T1000 (cell line): ENCODE measurements around the gene GPR89B.
"Not testable (repeated sequence)": the region's sequence is repeated elsewhere in the genome, so short reads cannot be mapped to it uniquely, and the experiment has no call there.

Experiments used
- DNase-seq: peaks from one replicate; lab custom pipeline; 2025; ENCODE audit warnings: mixed read lengths; lab: John Stamatoyannopoulos, UW

Gene GPR89B

GRCh38 chr1:147940456-147940855 lies 12.2 kb downstream of the GPR89B start:
- not testable (repeated sequence) for DNase-seq

DNA sequence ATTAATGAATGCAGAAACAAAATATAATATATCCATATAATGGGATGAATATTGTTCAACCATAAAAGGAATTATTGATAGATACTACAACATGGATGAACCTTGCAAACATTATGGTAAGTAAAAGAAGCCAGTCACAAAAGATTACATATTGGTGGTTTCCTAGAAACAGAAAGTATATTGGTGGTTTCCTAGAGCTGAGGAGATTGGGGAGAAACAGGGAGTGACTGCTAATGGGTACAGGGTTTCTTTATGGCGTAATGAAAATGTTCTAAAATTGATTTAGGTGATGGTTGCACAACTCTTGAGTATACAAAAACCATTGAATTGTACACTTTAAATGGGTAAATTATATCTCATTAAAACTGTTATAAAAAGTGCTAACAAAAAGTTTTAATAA lies 14.3 kb downstream of the GPR89B start:
- not testable (repeated sequence) for DNase-seq

DNA sequence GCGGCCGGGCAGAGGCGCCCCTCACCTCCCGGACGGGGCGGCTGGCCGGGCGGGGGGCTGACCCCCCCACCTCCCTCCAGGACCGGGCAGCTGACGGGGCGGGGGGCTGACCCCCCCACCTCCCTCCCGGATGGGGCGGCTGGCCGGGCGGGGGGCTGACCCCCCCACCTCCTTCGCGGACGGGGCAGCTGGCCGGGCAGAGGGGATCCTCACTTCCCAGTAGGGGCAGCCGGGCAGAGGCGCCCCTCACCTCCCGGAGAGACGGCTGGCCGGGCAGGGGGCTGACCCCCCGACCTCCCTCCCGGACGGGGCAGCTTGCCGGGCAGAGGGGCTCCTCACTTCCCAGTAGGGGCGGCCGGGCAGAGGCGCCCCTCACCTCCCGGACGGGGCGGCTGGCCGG lies 21.3 kb downstream of the GPR89B start:
- not testable (repeated sequence) for DNase-seq

- not testable (repeated sequence) for DNase-seq
Observed at GRCh38 chr1:147958906-147959305, 30.7 kb downstream of the GPR89B start.

- not testable (repeated sequence) for DNase-seq
Observed at GRCh38 chr1:147959680-147960079, 31.5 kb downstream of the GPR89B start.

DNA sequence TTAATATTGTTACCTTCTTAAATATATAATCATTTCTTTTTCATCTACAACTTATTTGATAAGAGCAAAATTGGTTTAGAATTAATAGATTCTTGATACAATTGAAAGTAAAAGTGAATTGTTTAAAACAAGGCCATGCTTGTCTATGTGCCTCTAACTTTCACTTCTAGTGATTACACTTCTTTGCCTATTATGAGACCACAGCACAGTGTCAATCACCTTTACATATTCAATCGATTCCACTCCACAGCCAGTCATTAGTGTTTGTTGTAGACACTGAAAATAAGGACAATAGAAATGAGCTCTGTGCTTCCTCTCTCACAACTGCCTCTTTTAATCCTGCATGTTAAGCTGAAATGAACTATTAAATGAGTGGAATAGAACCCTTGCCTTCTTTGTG lies 36.4 kb downstream of the GPR89B start:
- not testable (repeated sequence) for DNase-seq

DNA sequence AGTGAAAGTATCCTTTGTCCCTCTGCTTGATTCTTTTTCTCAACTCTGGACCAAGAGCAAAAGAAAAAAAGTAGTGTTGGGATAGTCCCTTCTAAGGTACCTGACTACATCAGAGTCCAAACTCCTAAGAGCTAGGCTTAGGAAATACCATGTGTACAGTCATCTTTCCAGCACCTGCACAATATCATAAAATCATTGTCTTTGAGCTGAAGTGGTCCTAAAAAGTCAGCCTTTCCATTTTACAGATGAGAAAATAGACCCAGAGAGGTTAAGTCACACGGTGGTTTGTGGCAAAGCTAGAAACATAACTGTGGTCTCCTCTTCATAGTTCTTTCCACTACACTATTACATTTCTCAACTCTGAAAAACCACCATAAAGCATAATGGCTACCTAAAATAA lies 38.4 kb downstream of the GPR89B start:
- DNase-seq, result not testable (repeated sequence)

DNA sequence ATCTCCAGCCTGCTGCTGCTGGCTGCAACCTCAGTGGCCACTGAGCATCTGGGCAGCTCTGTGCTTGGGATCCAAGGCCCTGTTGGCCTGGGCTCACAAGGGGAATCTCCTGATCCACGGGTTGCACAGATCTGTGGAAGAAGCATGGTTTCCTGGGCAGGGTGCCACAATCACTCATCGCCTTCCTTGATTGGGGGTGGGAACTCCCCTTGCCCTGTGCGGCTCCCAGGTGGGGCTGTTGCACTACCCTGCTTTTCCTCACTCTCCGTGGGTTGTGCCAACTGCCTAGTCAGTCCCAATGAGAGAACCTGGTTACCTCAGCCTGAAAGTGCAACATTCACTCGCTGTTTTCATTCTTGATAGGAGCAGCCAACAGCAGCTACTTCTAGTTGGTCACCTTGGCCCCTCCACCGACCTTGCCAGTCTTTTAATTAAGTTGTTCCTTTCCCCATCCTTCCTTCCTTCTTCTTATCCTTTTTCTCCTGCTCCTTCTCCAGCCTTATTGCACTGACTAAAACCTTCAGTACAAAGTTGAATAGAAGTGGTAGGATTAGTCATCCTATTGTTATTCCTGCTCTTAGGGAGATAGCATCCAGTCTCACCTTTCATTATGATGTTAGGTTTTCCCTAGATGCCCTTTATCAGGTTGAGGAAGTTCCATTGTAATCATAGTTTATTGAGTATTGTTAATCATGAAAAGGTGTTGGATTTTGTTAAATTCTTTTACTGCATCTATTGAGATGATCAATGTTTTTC lies 50.9 kb downstream of the GPR89B start:
- not testable (repeated sequence) for DNase-seq

GRCh38 chr1:147985374-147985773 lies 57.2 kb downstream of the GPR89B start:
- not testable (repeated sequence) for DNase-seq

DNA sequence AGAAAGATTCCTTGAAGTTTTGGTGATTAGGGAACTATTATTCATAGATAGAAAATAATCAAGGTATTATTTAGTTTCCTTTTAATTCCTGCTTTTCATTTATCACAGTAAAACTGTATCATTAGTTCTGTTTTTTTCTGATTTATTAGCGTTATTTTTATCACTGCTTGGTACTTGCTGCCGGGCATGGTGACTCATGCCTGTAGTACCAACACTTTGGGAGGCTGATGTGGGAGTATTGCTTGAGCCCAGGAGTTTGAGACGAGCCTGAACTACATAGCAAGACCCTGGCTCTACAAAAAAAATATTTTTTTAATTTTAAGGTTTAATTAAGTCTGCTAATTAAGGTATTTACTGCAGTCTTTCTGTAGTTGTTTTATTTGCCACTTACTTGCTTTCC lies 59.7 kb downstream of the GPR89B start:
- DNase-seq, result not testable (repeated sequence)

GRCh38 chr1:147992916-147993315 lies 64.7 kb downstream of the GPR89B start:
- not testable (repeated sequence) for DNase-seq

GRCh38 chr1:147993400-147993799 lies 65.2 kb downstream of the GPR89B start:
- not testable (repeated sequence) for DNase-seq

DNA sequence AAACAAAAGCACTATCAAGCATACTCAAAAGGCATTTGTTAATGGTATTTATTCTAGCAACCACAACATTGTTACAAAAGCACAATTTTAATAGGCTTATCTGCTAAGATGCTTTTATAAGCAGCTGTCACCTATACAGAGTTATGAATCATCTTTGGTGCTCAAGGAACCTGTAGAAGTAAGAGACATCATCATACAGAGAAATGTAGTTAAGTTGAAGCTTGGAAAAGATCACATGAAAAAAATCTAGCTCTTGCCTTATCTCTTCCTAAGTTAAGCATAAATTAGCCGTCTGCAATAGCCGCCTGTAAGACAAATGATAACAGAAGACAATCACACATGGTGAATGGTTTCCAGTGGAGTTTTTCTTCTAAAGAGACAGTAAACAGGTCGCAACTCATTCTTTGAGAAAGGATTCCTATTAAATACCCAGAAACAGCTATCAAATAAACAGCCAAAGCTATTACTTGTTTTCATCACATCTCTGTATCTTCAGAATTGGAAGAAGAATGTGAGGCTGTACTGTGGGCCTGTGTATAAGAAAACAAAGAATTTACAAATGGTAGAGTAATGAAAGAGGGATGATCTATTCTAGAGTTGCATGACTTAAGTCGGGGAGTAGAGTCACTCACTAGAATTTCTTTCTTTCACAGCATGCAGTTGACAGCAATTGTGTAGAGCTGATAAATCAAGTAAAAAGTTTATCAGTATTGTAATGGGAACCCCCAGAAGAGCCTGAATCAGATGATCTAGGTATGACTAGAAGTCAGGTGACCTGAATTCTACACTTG lies 65.8 kb downstream of the GPR89B start:
- not testable (repeated sequence) for DNase-seq

- DNase-seq, result not testable (repeated sequence)
Observed at GRCh38 chr1:147996088-147996487, 67.9 kb downstream of the GPR89B start.

- not testable (repeated sequence) for DNase-seq
Observed at GRCh38 chr1:148007724-148008123, 79.5 kb downstream of the GPR89B start.

GRCh38 chr1:148010527-148010926 lies 82.3 kb downstream of the GPR89B start:
- DNase-seq, result no peak

- DNase-seq, result not testable (repeated sequence)
Observed at GRCh38 chr1:148013177-148014144, 85.2 kb downstream of the GPR89B start.

DNA sequence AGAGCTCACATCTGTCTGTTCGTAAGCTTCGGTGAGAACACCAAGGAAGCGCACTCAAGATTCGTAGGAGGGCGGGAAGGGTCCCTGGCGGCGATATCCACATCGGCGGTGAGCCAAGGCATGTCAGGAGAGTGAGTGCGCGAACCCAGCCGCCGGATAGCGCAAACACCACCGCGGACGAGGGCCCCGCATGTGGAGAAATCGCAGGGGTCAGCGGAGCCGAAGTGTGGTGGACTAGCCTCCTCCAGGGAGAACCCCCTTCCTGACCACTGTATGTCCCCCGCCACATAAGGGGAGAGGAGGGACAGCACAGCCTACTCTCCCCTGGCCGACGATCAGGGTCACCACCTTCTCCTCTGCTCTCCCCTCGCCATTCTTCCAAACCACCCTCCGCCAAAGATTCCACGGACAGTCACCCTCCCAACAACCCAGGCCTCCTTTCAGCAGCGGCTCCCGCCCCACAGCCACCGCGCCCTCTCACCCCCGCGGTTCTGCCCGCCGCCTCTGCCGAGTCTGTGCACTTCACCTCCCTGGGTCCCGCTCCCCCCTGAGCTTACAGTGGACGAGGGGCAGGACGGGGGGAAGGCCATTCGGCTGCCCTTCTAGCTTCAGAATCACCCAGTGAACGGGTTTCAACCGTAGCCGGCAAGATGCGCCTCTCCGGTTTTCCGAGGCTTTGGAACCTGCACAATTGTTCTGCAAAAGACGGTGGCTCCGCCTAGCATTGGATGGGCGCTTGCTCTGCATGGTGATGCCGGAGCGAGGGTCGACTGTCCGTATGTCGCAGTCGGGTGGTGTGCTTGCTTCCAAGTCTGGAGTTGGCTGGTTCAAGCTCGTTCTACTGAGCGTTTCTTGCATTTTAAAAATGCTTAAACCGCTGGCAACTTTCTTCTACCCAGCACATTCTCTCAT lies 86.3 kb downstream of the GPR89B start:
- DNase-seq, result not testable (repeated sequence)

GRCh38 chr1:148024918-148025317 lies 96.7 kb downstream of the GPR89B start:
- not testable (repeated sequence) for DNase-seq

GRCh38 chr1:148027004-148027403 lies 98.8 kb downstream of the GPR89B start:
- DNase-seq, result not testable (repeated sequence)

DNA sequence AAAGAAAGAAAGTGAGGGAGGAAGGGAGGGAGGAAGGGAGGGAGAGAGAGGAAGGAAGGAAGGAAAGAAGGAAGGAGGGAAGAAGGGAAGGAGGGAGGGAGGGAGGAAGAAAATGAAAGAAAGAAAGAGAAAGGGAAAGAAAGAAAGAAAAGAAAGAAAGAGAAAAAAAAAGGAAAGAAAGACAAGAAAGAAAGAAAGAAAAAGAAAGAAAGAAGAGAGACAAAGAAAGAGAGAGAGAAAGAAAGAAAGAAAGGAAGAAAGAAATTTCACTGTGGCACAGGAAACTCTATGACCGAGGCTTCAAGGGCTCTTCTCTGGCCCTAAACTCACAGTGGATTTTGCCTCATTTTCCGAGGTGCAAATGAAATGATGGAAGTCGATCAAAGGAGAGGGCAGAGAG lies 104.0 kb downstream of the GPR89B start:
- not testable (repeated sequence) for DNase-seq
